K562 (cell line): ENCODE results near the gene ITPR1. TPM values are rescaled to one million over a fixed set of nuclear protein-coding genes. Genes with fewer than 3 reads are reported as not detected.

ENCODE experiments used
- ATF1 ChIP-seq, 2 experiments: fragments of 450-650 bp in 1 of 2; IDR thresholded peaks; 2 replicates each; pipeline ENCODE4 v1.6.1; 2016; ENCODE audit warnings: missing compliant biosample characterization in 1 of 2, missing genetic modification characterization in 1 of 2
- BRD4 ChIP-seq: fragments of 200-600 bp; sonication (generic); IDR thresholded peaks from 2 replicates; pipeline ENCODE4 v1.6.1; 2017; ENCODE audit warnings: inconsistent platforms
- CGGBP1 ChIP-seq: fragments of 250-450 bp; sonication (Bioruptor Pico); IDR thresholded peaks from 2 replicates; pipeline ENCODE4 v1.9.0; 2021; ENCODE audit warnings: mild to moderate bottlenecking
- COPS2 ChIP-seq: fragments of 450-650 bp; conservative IDR thresholded peaks from 2 replicates; pipeline ENCODE4 v1.6.1; 2016; ENCODE audit warnings: mild to moderate bottlenecking, moderate library complexity
- CREB3 ChIP-seq: fragments of 450-650 bp; conservative IDR thresholded peaks from 2 replicates; pipeline ENCODE4 v1.6.1; 2016; ENCODE audit warnings: missing genetic modification characterization, low read depth, mild to moderate bottlenecking, missing compliant biosample characterization, moderate library complexity
- DMBX1 ChIP-seq: fragments of 250-450 bp; sonication (Bioruptor Pico); IDR thresholded peaks from 2 replicates; pipeline ENCODE4 v1.8.0; 2022; ENCODE audit warnings: inconsistent platforms, mild to moderate bottlenecking, moderate library complexity, borderline replicate concordance
- E2F6 ChIP-seq, 2 experiments: IDR thresholded peaks; 2 replicates each; pipeline ENCODE4 v1.6.1; 2011; ENCODE audit warnings: borderline replicate concordance in 1 of 2, control low read depth in 1 of 2, low read depth in 1 of 2, low read length in 1 of 2, mild to moderate bottlenecking in 1 of 2, mixed read lengths in 1 of 2, moderate library complexity in 1 of 2; ENCODE audit not compliant: insufficient read depth in 1 of 2, insufficient read length in 1 of 2, poor library complexity in 1 of 2, severe bottlenecking in 1 of 2; ENCODE audit errors: extremely low read depth in 1 of 2
- FOXM1 ChIP-seq, 2 experiments: fragments of 450-650 bp in 1 of 2; sonication (generic) in 1 of 2; formaldehyde crosslinking in 1 of 2; IDR thresholded peaks; 2 replicates each; pipeline versions ENCODE4 v1.6.1 to v1.9.0; 2017 to 2022; ENCODE audit warnings: low read depth in 2 of 2, mild to moderate bottlenecking in 2 of 2, missing genetic modification reagents in 1 of 2, moderate library complexity in 1 of 2
- HCFC1 ChIP-seq: IDR thresholded peaks from 2 replicates; pipeline ENCODE4 v1.6.1; 2012; ENCODE audit warnings: low read depth, low read length, improper control_type of control experiment
- HNRNPLL ChIP-seq: fragments of 200-400 bp; formaldehyde crosslinking; IDR thresholded peaks from 2 replicates; pipeline ENCODE4 v1.6.1; 2017; ENCODE audit warnings: low read length, low read depth, mild to moderate bottlenecking; ENCODE audit not compliant: poor library complexity, severe bottlenecking
- MNT ChIP-seq, 2 experiments: fragments of 450-650 bp; conservative IDR thresholded peaks; 2 replicates each; pipeline ENCODE4 v1.6.1; 2017; ENCODE audit warnings: mild to moderate bottlenecking in 2 of 2, moderate library complexity in 2 of 2
- PBX2 ChIP-seq, 2 experiments: IDR thresholded peaks in 1 of 2; conservative IDR thresholded peaks in 1 of 2; 2 replicates each; pipeline ENCODE4 v1.6.1; 2016; ENCODE audit warnings: low read depth in 2 of 2, mild to moderate bottlenecking in 1 of 2, missing compliant biosample characterization in 1 of 2, missing genetic modification characterization in 1 of 2, moderate library complexity in 1 of 2
- RAD21 ChIP-seq, 2 experiments: fragments of 250-450 bp in 1 of 2; fragments of 450-650 bp in 1 of 2; sonication (Bioruptor Pico) in 1 of 2; formaldehyde crosslinking in 1 of 2; IDR thresholded peaks in 1 of 2; conservative IDR thresholded peaks in 1 of 2; 2 replicates each; pipeline versions ENCODE4 v1.4.0 to v1.8.0; 2020 to 2022; ENCODE audit warnings: mild to moderate bottlenecking in 2 of 2, moderate library complexity in 1 of 2
- WHSC1 ChIP-seq: IDR thresholded peaks from one replicate; pipeline ENCODE4 v1.6.1; 2012; ENCODE audit warnings: low read length, control low read depth, inconsistent platforms
- ZNF143 ChIP-seq: sonication (generic); formaldehyde crosslinking; IDR thresholded peaks from 2 replicates; pipeline ENCODE4 v1.9.0; 2022; ENCODE audit warnings: mild to moderate bottlenecking, missing genetic modification reagents
- ZNF639 ChIP-seq, 2 experiments: fragments of 200-800 bp in 1 of 2; sonication (Bioruptor generic) in 1 of 2; sonication (generic) in 1 of 2; formaldehyde crosslinking in 1 of 2; IDR thresholded peaks in 1 of 2; conservative IDR thresholded peaks in 1 of 2; 2 replicates each; pipeline versions ENCODE4 v1.5.0 to v1.6.1; 2016 to 2020; ENCODE audit warnings: missing compliant biosample characterization in 1 of 2, missing genetic modification characterization in 1 of 2, missing genetic modification reagents in 1 of 2
- polyA plus RNA-seq, 8 experiments: library from polyadenylated mRNA; depleted of rRNA in 4 of 8; stranded (reverse) in 5 of 8; unstranded in 3 of 8; fragments of >200 nt; fragmentation: Nextera tagmentation in 2 of 8; fragmentation: Illumina TruSeq in 1 of 8; extraction: Ambion mirVana in 2 of 8; extraction: Trizol in 1 of 8; gene quantifications; 2 replicates each; pipeline versions ENCODE4 v1.2.1 to v1.2.3, GENCODE V29; 2011 to 2014; ENCODE audit warnings: inconsistent platforms in 1 of 8, missing spikeins in 1 of 8
- total RNA-seq, 7 experiments: library from RNA; depleted of rRNA in 6 of 7; stranded (reverse); fragments of >200 nt in 6 of 7; fragmentation: Illumina TruSeq in 2 of 7; extraction: Trizol in 2 of 7; gene quantifications; 2 replicates each; pipeline versions ENCODE4 v1.2.1 to v1.2.3, GENCODE V29; 2011 to 2021; ENCODE audit warnings: low replicate concordance in 1 of 7

ITPR1 gene
- total and polyA plus RNA-seq, 9 of the 15 experiments (the other 6 are each of a cell fraction or from before 2014, with no cell fraction given): 22.4 to 40.0 (median 27.4) TPM

- TF ChIP-seq CGGBP1 (CRISPR knock-in tag) (no peak), DMBX1 (peak; percentile 83; the same call in 1 of the 2 replicates), CREB3 (tag) (peak; percentile 75), ATF1 (CRISPR knock-in tag; IDR thresholded peaks at IDR 0.05) (no peak), ATF1 (tag; IDR thresholded peaks at IDR 0.05) (no peak), COPS2 (no peak), ZNF639 (CRISPR knock-in tag; conservative IDR thresholded peaks at IDR 0.05 in 1 of 2, IDR thresholded peaks at IDR 0.05 in 1 of 2) (no peak), RAD21 (CRISPR knock-in tag; conservative IDR thresholded peaks at IDR 0.05 in 1 of 2, IDR thresholded peaks at IDR 0.05 in 1 of 2) (no peak), HCFC1 (no peak), BRD4 (no peak), WHSC1 (no peak), HNRNPLL (no peak), PBX2 (CRISPR knock-in tag; IDR thresholded peaks at IDR 0.05; ENCODE audit: low read depth) (no peak), PBX2 (tag; conservative IDR thresholded peaks at IDR 0.05; ENCODE audit: low read depth) (peak; percentile 81), FOXM1 (IDR thresholded peaks at IDR 0.05; ENCODE audit: low read depth) (no peak), FOXM1 (CRISPR knock-in tag; IDR thresholded peaks at IDR 0.05; ENCODE audit: low read depth) (no peak), MNT (conservative IDR thresholded peaks at IDR 0.05) (no peak), E2F6 (IDR thresholded peaks at IDR 0.05; ENCODE audit: borderline replicate concordance in 1 of 2, extremely low read depth in 1 of 2, insufficient read depth in 1 of 2, insufficient read length in 1 of 2, low read depth in 1 of 2, low read length in 1 of 2, poor library complexity in 1 of 2, severe bottlenecking in 1 of 2) (peak; percentile 4 to 14), ZNF143 (CRISPR knock-in tag) (no peak)
These were observed 247.4 kb downstream of the ITPR1 start (continued) for GRCh38 chr3:4740397-4741105.
